ENCODE results near the gene MAB21L3.

The MAB21L3 gene

GRCh38 chr1:116126281-116126680 is 15.1 kb downstream of the MAB21L3 start:
- no peaks in the 10 kb centered on the region for H3K4me1 ChIP-seq (ENCODE audit: low read length)
- H4K20me1 ChIP-seq (ENCODE audit: insufficient read depth, low read length), result no peaks in the 10 kb centered on the region
- H3K27ac ChIP-seq (ENCODE audit: low read length), result no peak overlapping the region
- no peak for TF ChIP-seq EZH2phosphoT487 (IDR thresholded peaks at IDR 0.05; ENCODE audit: low read length)
- no peak for TF ChIP-seq CTCF (IDR thresholded peaks at IDR 0.05; ENCODE audit: low read length)
- TF ChIP-seq EZH2 (optimal IDR thresholded peaks at IDR 0.05; ENCODE audit: low read depth, low read length), result no peak
- H3K79me2 ChIP-seq (ENCODE audit: low read length), result no peaks in the 10 kb centered on the region
- H3K4me3 ChIP-seq (ENCODE audit: low read length), result no peak overlapping the region
- H3K36me3 ChIP-seq (replicated peaks; ENCODE audit: insufficient read depth, low read length), result no peaks in the 10 kb centered on the region
- no peak overlapping the region for H3K4me2 ChIP-seq (ENCODE audit: low read depth, low read length)
- no peaks in the 10 kb centered on the region for H3K27me3 ChIP-seq (replicated peaks; ENCODE audit: insufficient read depth, low read length)
- DNase-seq, result no peak
- no peak overlapping the region for H2AFZ ChIP-seq (ENCODE audit: low read length)
- H3F3A ChIP-seq (ENCODE audit: insufficient read depth, low read length), result no peaks in the 10 kb centered on the region
- no peak overlapping the region for H3K9ac ChIP-seq (ENCODE audit: low read length)
- no peaks in the 10 kb centered on the region for H3K9me2 ChIP-seq (replicated peaks; ENCODE audit: insufficient read depth, low read length)
- H3K9me3 ChIP-seq (replicated peaks; ENCODE audit: insufficient read depth, low read length), result no peaks in the 10 kb centered on the region

- Histone ChIP-seq H3K36me3 (replicated peaks; ENCODE audit: insufficient read depth, low read length) (no peaks in the 10 kb centered on the region), H3K27ac (ENCODE audit: low read length) (no peak overlapping the region), H3K9ac (ENCODE audit: low read length) (no peak overlapping the region), H3K27me3 (replicated peaks; ENCODE audit: insufficient read depth, low read length) (no peaks in the 10 kb centered on the region), H2AFZ (ENCODE audit: low read length) (no peak overlapping the region), H4K20me1 (ENCODE audit: insufficient read depth, low read length) (no peaks in the 10 kb centered on the region), H3K79me2 (ENCODE audit: low read length) (no peaks in the 10 kb centered on the region), H3F3A (ENCODE audit: insufficient read depth, low read length) (no peaks in the 10 kb centered on the region), H3K9me3 (replicated peaks; ENCODE audit: insufficient read depth, low read length) (no peaks in the 10 kb centered on the region), H3K4me1 (ENCODE audit: low read length) (no peaks in the 10 kb centered on the region), H3K4me3 (ENCODE audit: low read length) (no peak overlapping the region), H3K4me2 (ENCODE audit: low read depth, low read length) (no peak overlapping the region), H3K9me2 (replicated peaks; ENCODE audit: insufficient read depth, low read length) (no peaks in the 10 kb centered on the region)
- DNase-seq, result no peak
- TF ChIP-seq EZH2 (optimal IDR thresholded peaks at IDR 0.05; ENCODE audit: low read depth, low read length), result no peak
- no peak for TF ChIP-seq CTCF (IDR thresholded peaks at IDR 0.05; ENCODE audit: low read length)
- no peak for TF ChIP-seq EZH2phosphoT487 (IDR thresholded peaks at IDR 0.05; ENCODE audit: low read length)
Observed at GRCh38 chr1:116127123-116127847, 16.1 kb downstream of the MAB21L3 start.

- Histone ChIP-seq H3K9ac (ENCODE audit: low read length) (no peak overlapping the region), H3F3A (ENCODE audit: insufficient read depth, low read length) (no peaks in the 10 kb centered on the region), H3K4me3 (ENCODE audit: low read length) (no peak overlapping the region), H3K36me3 (replicated peaks; ENCODE audit: insufficient read depth, low read length) (no peaks in the 10 kb centered on the region), H4K20me1 (ENCODE audit: insufficient read depth, low read length) (no peaks in the 10 kb centered on the region), H3K27me3 (replicated peaks; ENCODE audit: insufficient read depth, low read length) (no peaks in the 10 kb centered on the region), H3K79me2 (ENCODE audit: low read length) (no peaks in the 10 kb centered on the region), H3K9me3 (replicated peaks; ENCODE audit: insufficient read depth, low read length) (no peaks in the 10 kb centered on the region), H3K27ac (ENCODE audit: low read length) (no peak overlapping the region), H3K4me1 (ENCODE audit: low read length) (no peaks in the 10 kb centered on the region), H2AFZ (ENCODE audit: low read length) (no peak overlapping the region), H3K9me2 (replicated peaks; ENCODE audit: insufficient read depth, low read length) (no peaks in the 10 kb centered on the region), H3K4me2 (ENCODE audit: low read depth, low read length) (no peak overlapping the region)
- TF ChIP-seq EZH2phosphoT487 (IDR thresholded peaks at IDR 0.05; ENCODE audit: low read length), result no peak
- no peak for TF ChIP-seq EZH2 (optimal IDR thresholded peaks at IDR 0.05; ENCODE audit: low read depth, low read length)
- TF ChIP-seq CTCF (IDR thresholded peaks at IDR 0.05; ENCODE audit: low read length), result no peak
- no peak for DNase-seq
Observed at GRCh38 chr1:116127848-116128540, 16.8 kb downstream of the MAB21L3 start.

Data from MM.1S (cell line).